IMR-90 (cell line): ENCODE measurements around the gene SLC47A2. TPM values are rescaled to one million over a fixed set of nuclear protein-coding genes. Genes with fewer than 3 reads are reported as not detected.

ENCODE experiments used
- ATAC-seq: fragments of 200-7000 bp; cut with Tn5 transposase; 2 replicates; pipeline ENCODE4 v1.9.1; 2020; ENCODE audit warnings: low read depth, mild to moderate bottlenecking, moderate library complexity
- BruUV-seq: library from RNA; stranded (reverse); fragments of 400-500 nt; replicated peaks from 2 replicates; lab custom pipeline; 2021; lab: Mats Ljungman, UMichigan
- CTCF ChIA-PET: fragments of 300-600 bp; formaldehyde crosslinking; extraction: SDS; loops from one replicate; lab custom pipeline; 2021; ENCODE audit warnings: antibody characterized with exemption; lab: Yijun Ruan, JAX
- POLR2A ChIA-PET: fragments of 300-600 bp; sonication (Branson Sonifier 250); formaldehyde crosslinking; loops from one replicate; lab custom pipeline; 2022; ENCODE audit warnings: antibody characterized with exemption; ENCODE audit not compliant: unreplicated experiment; lab: Charles Lee
- DNase-seq: peaks from one replicate; pipeline ENCODE4 v3.0.0; 2013
- H2AFZ ChIP-seq: replicated peaks from 2 replicates; pipeline ENCODE3; 2013; ENCODE audit warnings: low read length, mild to moderate bottlenecking; ENCODE audit not compliant: poor library complexity
- H2AK5ac ChIP-seq: 2 replicates; pipeline ENCODE4 v1.6.1; 2013; ENCODE audit warnings: low read depth, low read length, inconsistent platforms
- H2AK9ac ChIP-seq: replicated peaks from 2 replicates; pipeline ENCODE3; 2013; ENCODE audit warnings: mild to moderate bottlenecking, low read depth, low read length, moderate library complexity; ENCODE audit not compliant: poor library complexity
- H2BK120ac ChIP-seq: 2 replicates; pipeline ENCODE4 v1.6.1; 2013; ENCODE audit warnings: low read depth, low read length, inconsistent platforms
- H2BK15ac ChIP-seq: 3 replicates; pipeline ENCODE4 v1.6.1; 2013; ENCODE audit warnings: low read depth, low read length, inconsistent platforms
- H2BK20ac ChIP-seq: 2 replicates; pipeline ENCODE4 v1.6.1; 2013; ENCODE audit warnings: low read depth, mild to moderate bottlenecking, inconsistent platforms, low read length, moderate library complexity
- H2BK5ac ChIP-seq: 2 replicates; pipeline ENCODE4 v1.6.1; 2013; ENCODE audit warnings: mild to moderate bottlenecking, low read depth, low read length, inconsistent platforms; ENCODE audit not compliant: poor library complexity, severe bottlenecking
- H3K14ac ChIP-seq: replicated peaks from 2 replicates; pipeline ENCODE4 v1.6.1; 2013; ENCODE audit warnings: low read depth, low read length, inconsistent platforms
- H3K18ac ChIP-seq: 2 replicates; pipeline ENCODE4 v1.6.1; 2013; ENCODE audit warnings: low read depth, low read length, control low read depth
- H3K23ac ChIP-seq: 2 replicates; pipeline ENCODE4 v1.6.1; 2013; ENCODE audit warnings: low read depth, low read length, inconsistent platforms
- H3K27ac ChIP-seq: 2 replicates; pipeline ENCODE4 v1.5.1; 2013; ENCODE audit warnings: mild to moderate bottlenecking, control low read depth, low read length; ENCODE audit not compliant: insufficient read depth
- H3K27me3 ChIP-seq: 2 replicates; pipeline ENCODE4 v1.6.1; 2013; ENCODE audit warnings: low read length; ENCODE audit not compliant: control insufficient read depth, insufficient read depth
- H3K36me3 ChIP-seq: 2 replicates; pipeline ENCODE4 v1.6.1; 2013; ENCODE audit warnings: low read length, mixed read lengths; ENCODE audit not compliant: control insufficient read depth, insufficient read depth
- H3K4ac ChIP-seq: 2 replicates; pipeline ENCODE4 v1.6.1; 2013; ENCODE audit warnings: low read depth, low read length, inconsistent platforms
- H3K4me1 ChIP-seq: 2 replicates; pipeline ENCODE4 v1.6.1; 2013; ENCODE audit warnings: low read length, mixed read lengths; ENCODE audit not compliant: control insufficient read depth, insufficient read depth
- H3K4me2 ChIP-seq: 2 replicates; pipeline ENCODE4 v1.6.1; 2013; ENCODE audit warnings: low read depth, mild to moderate bottlenecking, control low read depth, low read length, moderate library complexity
- H3K4me3 ChIP-seq: 2 replicates; pipeline ENCODE4 v1.5.1; 2013; ENCODE audit warnings: low read depth, mild to moderate bottlenecking, control low read depth, low read length, moderate library complexity; ENCODE audit not compliant: insufficient read depth
- H3K56ac ChIP-seq: 2 replicates; pipeline ENCODE4 v1.6.1; 2013; ENCODE audit warnings: low read length, inconsistent platforms; ENCODE audit not compliant: insufficient read depth; ENCODE audit errors: extremely low read depth
- H3K79me1 ChIP-seq, 2 experiments: 2 replicates each; pipeline ENCODE4 v1.6.1; 2013; ENCODE audit warnings: low read length in 2 of 2, inconsistent platforms in 1 of 2, low read depth in 1 of 2
- H3K9ac ChIP-seq: 2 replicates; pipeline ENCODE4 v1.6.1; 2013; ENCODE audit warnings: low read depth, low read length, control low read depth
- H3K9me1 ChIP-seq: 2 replicates; pipeline ENCODE4 v1.6.1; 2013; ENCODE audit warnings: low read length, inconsistent platforms; ENCODE audit not compliant: insufficient read depth
- H3K9me3 ChIP-seq: 2 replicates; pipeline ENCODE4 v1.6.1; 2013; ENCODE audit warnings: low read length; ENCODE audit not compliant: control insufficient read depth, insufficient read depth
- H4K20me1 ChIP-seq: 2 replicates; pipeline ENCODE4 v1.6.1; 2013; ENCODE audit warnings: low read length, inconsistent platforms; ENCODE audit not compliant: insufficient read depth
- H4K5ac ChIP-seq: 2 replicates; pipeline ENCODE4 v1.6.1; 2013; ENCODE audit warnings: mild to moderate bottlenecking, low read depth, low read length, control low read depth
- H4K8ac ChIP-seq, 2 experiments: 2 replicates each; pipeline ENCODE4 v1.6.1; 2013; ENCODE audit warnings: low read depth in 2 of 2, low read length in 2 of 2, control low read depth in 1 of 2, inconsistent platforms in 1 of 2
- H4K91ac ChIP-seq: 2 replicates; pipeline ENCODE4 v1.6.1; 2013; ENCODE audit warnings: low read depth, low read length, inconsistent platforms; ENCODE audit not compliant: insufficient read depth
- BHLHE40 ChIP-seq: fragments of 150-350 bp; IDR thresholded peaks from 2 replicates; pipeline ENCODE4 v1.6.1; 2016; ENCODE audit warnings: mild to moderate bottlenecking, low read depth, low read length
- CEBPB ChIP-seq: IDR thresholded peaks from 2 replicates; pipeline ENCODE4 v1.6.1; 2012; ENCODE audit warnings: low read depth, low read length, improper control_type of control experiment
- CHD1 ChIP-seq: IDR thresholded peaks from 2 replicates; pipeline ENCODE4 v1.6.1; 2012; ENCODE audit warnings: low read depth, low read length, improper control_type of control experiment
- FOS ChIP-seq: fragments of 150-350 bp; IDR thresholded peaks from 2 replicates; pipeline ENCODE4 v1.6.1; 2016; ENCODE audit warnings: low read depth, low read length
- MAFK ChIP-seq: IDR thresholded peaks from 2 replicates; pipeline ENCODE4 v1.6.1; 2012; ENCODE audit warnings: low read depth, low read length, improper control_type of control experiment
- MAZ ChIP-seq: IDR thresholded peaks from 2 replicates; pipeline ENCODE4 v1.6.1; 2012; ENCODE audit warnings: low read depth, mild to moderate bottlenecking, low read length, improper control_type of control experiment, moderate library complexity, borderline replicate concordance
- MXI1 ChIP-seq: IDR thresholded peaks from 2 replicates; pipeline ENCODE4 v1.6.1; 2012; ENCODE audit warnings: low read depth, mild to moderate bottlenecking, low read length, moderate library complexity, borderline replicate concordance
- NFE2L2 ChIP-seq: fragments of 150-350 bp; IDR thresholded peaks from 2 replicates; pipeline ENCODE4 v1.6.1; 2016; ENCODE audit warnings: low read depth, mild to moderate bottlenecking, low read length
- POLR2A ChIP-seq: IDR thresholded peaks from 2 replicates; pipeline ENCODE4 v1.6.1; 2012; ENCODE audit warnings: mild to moderate bottlenecking, low read depth, low read length
- RAD21 ChIP-seq: IDR thresholded peaks from 2 replicates; pipeline ENCODE4 v1.6.1; 2012; ENCODE audit warnings: low read length, improper control_type of control experiment
- RCOR1 ChIP-seq: IDR thresholded peaks from 2 replicates; pipeline ENCODE4 v1.6.1; 2012; ENCODE audit warnings: mild to moderate bottlenecking, low read length, improper control_type of control experiment; ENCODE audit not compliant: insufficient replicate concordance
- RFX5 ChIP-seq: IDR thresholded peaks from 2 replicates; pipeline ENCODE4 v1.8.0; 2012; ENCODE audit warnings: low read depth, mild to moderate bottlenecking, low read length, moderate library complexity
- SMC3 ChIP-seq: fragments of 150-350 bp; IDR thresholded peaks from 2 replicates; pipeline ENCODE4 v1.6.1; 2016; ENCODE audit warnings: low read depth, mild to moderate bottlenecking, antibody characterized with exemption, low read length, moderate library complexity
- WGBS, 2 experiments: methylation state at CpG; one replicate each; pipeline versions ENCODE4 v1.1.5 to v1.1.7; 2013; ENCODE audit warnings: missing lambda C conversion rate in 2 of 2; ENCODE audit not compliant: insufficient read length in 1 of 2; ENCODE audit errors: extremely low coverage in 2 of 2; 5-methylcytosine and 5-hydroxymethylcytosine counted together
- dilution Hi-C: fragments of 300-500 bp; cut with HindIII; formaldehyde crosslinking; loops from one replicate; pipeline ENCODE4 v1.14.3; 2018; ENCODE audit warnings: low sequenced_read_pairs; ENCODE audit not compliant: unreplicated experiment
- in situ Hi-C: fragments of 300-500 bp; cut with MboI; formaldehyde crosslinking; loops from 3 replicates; pipeline ENCODE4 v1.14.3; 2019; ENCODE audit warnings: low sequenced_read_pairs, inconsistent platforms, mixed read lengths
- intact Hi-C: fragments of 100-400 bp; cut with micrococcal nuclease; formaldehyde crosslinking; loops from 2 replicates; pipeline ENCODE4 v1.10.0; 2022
- polyA plus RNA-seq, 3 experiments: library from polyadenylated mRNA; depleted of rRNA; stranded (reverse); fragments of >200 nt; gene quantifications; 2 replicates each; pipeline ENCODE4 v1.2.3, GENCODE V29; 2012; ENCODE audit warnings: low replicate concordance in 1 of 3
- total RNA-seq: library from RNA; depleted of rRNA; stranded (reverse); fragments of >200 nt; gene quantifications from 2 replicates; pipeline ENCODE4 v1.2.3, GENCODE V29; 2012
- TF ChIP-seq, protein P1 (sequence below): fragments of 150-350 bp; IDR thresholded peaks from 2 replicates; pipeline ENCODE4 v1.6.1; 2016; ENCODE audit warnings: low read depth, mild to moderate bottlenecking, low read length, moderate library complexity, borderline replicate concordance
- TF ChIP-seq, protein P2 (sequence below): conservative IDR thresholded peaks from 2 replicates; pipeline ENCODE4 v1.5.1; 2012; ENCODE audit warnings: mild to moderate bottlenecking, low read depth, low read length, improper control_type of control experiment
- TF ChIP-seq, protein P3 (sequence below): fragments of 150-350 bp; IDR thresholded peaks from 2 replicates; pipeline ENCODE4 v1.6.1; 2017; ENCODE audit warnings: mild to moderate bottlenecking, antibody characterized with exemption, low read length, low read depth

The SLC47A2 gene
- total and polyA plus RNA-seq, 2 of the 4 experiments (the other 2 are of a cell fraction), result not detected

DNA sequence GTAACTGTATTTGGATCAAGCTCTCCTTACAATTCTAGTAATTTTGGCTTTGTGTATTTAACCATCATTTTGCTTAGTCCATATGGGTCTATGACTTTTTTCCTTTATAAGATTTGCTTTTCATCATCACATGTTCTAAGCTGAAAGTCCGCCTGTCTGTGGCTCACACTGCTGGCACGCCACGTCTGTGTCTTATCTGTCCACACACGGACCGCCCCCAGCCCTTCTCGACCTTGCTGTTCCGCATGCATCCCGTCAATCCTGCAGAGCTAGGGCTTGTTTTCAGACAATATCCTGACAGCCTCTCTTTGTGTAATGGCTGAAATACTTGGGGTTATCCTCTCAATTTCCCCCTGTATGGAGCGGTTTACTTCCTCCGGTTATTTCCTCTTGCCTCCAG lies 40.2 kb upstream of the SLC47A2 start:
- H3K79me1 ChIP-seq, result no peaks in the 10 kb centered on the region
- no peak overlapping the region for H2AK5ac ChIP-seq
- no peak overlapping the region for H3K18ac ChIP-seq
- H3K14ac ChIP-seq, result no peak overlapping the region
- no peak overlapping the region for H2AFZ ChIP-seq
- H4K20me1 ChIP-seq, result no peaks in the 10 kb centered on the region
- H4K5ac ChIP-seq, result no peak overlapping the region
- no peak overlapping the region for H3K9ac ChIP-seq
- H3K4ac ChIP-seq, result no peak overlapping the region
- H2AK9ac ChIP-seq, result no peak overlapping the region
- 44% methylated on average over 5 of the region's 10 CpGs; no CpG with 5 or more reads in 1 of the 2 experiments for WGBS, 2 experiments
- H3K27me3 ChIP-seq, result peaks cover 43% of the 10 kb centered on the region
- H3K27ac ChIP-seq, result no peak overlapping the region
- no peak overlapping the region for H3K23ac ChIP-seq
- intact Hi-C loops, result no loop called here
- H3K4me3 ChIP-seq, result no peak overlapping the region
- DNase-seq, result no peak
- no peak overlapping the region for H4K8ac ChIP-seq
- ChIA-PET CTCF (interaction anchor here (1.2 kb wide), 1 partner anchor 13 kb away, joined by 3 read pairs; no protein-coding TSS in a partner anchor), POLR2A (no interaction called here)
- BruUV-seq, result no TSS peak
- no peak overlapping the region for H2BK15ac ChIP-seq
- H4K91ac ChIP-seq, result no peak overlapping the region
- H2BK20ac ChIP-seq, result no peak overlapping the region
- H3K56ac ChIP-seq, result no peak overlapping the region
- 0 out of 2 replicates have a peak, but pooled peaks cover 2% of the 10 kb centered on the region for H3K9me3 ChIP-seq
- no peak overlapping the region for H2BK120ac ChIP-seq
- peaks cover 4% of the 10 kb centered on the region for H3K4me1 ChIP-seq
- H3K4me2 ChIP-seq, result no peak overlapping the region
- 0 out of 2 replicates have a peak, but pooled peaks cover 4% of the 10 kb centered on the region for H3K9me1 ChIP-seq
- dilution Hi-C loops, result no loop called here
- no peak overlapping the region for H2BK5ac ChIP-seq
- no peaks in the 10 kb centered on the region for H3K36me3 ChIP-seq
- ATAC-seq, result no peak
- TF ChIP-seq CEBPB (no peak), SMC3 (no peak), MAFK (no peak), MXI1 (no peak), NFE2L2 (no peak), POLR2A (no peak), CHD1 (no peak), RAD21 (no peak), FOS (no peak), BHLHE40 (no peak), RCOR1 (no peak), MAZ (no peak), RFX5 (no peak)
- TF ChIP-seq, protein P1, sequence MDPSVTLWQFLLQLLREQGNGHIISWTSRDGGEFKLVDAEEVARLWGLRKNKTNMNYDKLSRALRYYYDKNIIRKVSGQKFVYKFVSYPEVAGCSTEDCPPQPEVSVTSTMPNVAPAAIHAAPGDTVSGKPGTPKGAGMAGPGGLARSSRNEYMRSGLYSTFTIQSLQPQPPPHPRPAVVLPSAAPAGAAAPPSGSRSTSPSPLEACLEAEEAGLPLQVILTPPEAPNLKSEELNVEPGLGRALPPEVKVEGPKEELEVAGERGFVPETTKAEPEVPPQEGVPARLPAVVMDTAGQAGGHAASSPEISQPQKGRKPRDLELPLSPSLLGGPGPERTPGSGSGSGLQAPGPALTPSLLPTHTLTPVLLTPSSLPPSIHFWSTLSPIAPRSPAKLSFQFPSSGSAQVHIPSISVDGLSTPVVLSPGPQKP, result no peak
- TF ChIP-seq, protein P2, sequence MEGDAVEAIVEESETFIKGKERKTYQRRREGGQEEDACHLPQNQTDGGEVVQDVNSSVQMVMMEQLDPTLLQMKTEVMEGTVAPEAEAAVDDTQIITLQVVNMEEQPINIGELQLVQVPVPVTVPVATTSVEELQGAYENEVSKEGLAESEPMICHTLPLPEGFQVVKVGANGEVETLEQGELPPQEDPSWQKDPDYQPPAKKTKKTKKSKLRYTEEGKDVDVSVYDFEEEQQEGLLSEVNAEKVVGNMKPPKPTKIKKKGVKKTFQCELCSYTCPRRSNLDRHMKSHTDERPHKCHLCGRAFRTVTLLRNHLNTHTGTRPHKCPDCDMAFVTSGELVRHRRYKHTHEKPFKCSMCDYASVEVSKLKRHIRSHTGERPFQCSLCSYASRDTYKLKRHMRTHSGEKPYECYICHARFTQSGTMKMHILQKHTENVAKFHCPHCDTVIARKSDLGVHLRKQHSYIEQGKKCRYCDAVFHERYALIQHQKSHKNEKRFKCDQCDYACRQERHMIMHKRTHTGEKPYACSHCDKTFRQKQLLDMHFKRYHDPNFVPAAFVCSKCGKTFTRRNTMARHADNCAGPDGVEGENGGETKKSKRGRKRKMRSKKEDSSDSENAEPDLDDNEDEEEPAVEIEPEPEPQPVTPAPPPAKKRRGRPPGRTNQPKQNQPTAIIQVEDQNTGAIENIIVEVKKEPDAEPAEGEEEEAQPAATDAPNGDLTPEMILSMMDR, result no peak
- TF ChIP-seq, protein P3, sequence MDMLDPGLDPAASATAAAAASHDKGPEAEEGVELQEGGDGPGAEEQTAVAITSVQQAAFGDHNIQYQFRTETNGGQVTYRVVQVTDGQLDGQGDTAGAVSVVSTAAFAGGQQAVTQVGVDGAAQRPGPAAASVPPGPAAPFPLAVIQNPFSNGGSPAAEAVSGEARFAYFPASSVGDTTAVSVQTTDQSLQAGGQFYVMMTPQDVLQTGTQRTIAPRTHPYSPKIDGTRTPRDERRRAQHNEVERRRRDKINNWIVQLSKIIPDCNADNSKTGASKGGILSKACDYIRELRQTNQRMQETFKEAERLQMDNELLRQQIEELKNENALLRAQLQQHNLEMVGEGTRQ, result no peak
- in situ Hi-C loops, result no loop called here
